Omental fat pad (tissue), 4 donors: Measurements from ENCODE around the gene JUN. TPM values are rescaled to one million over a fixed set of nuclear protein-coding genes. Genes with fewer than 3 reads are reported as not detected.

Experiments used
- ATAC-seq: fragments of 150-250 bp; one replicate; pipeline ENCODE4 v1.9.1; 2016; ENCODE audit warnings: mild to moderate bottlenecking, moderate library complexity; ENCODE audit not compliant: low FRiP score
- DNase-seq: peaks from one replicate; pipeline ENCODE4 v3.0.0-alpha.2; 2019; ENCODE audit warnings: low spot score
- CTCF ChIP-seq, 3 donors: fragments of 450-650 bp; IDR thresholded peaks; one replicate each; pipeline ENCODE4 v1.5.1; 2016 to 2017; ENCODE audit warnings: antibody characterized with exemption in 3 of 3, mild to moderate bottlenecking in 3 of 3, moderate library complexity in 2 of 3
- total RNA-seq, 4 donors: library from RNA; depleted of rRNA; stranded (reverse); fragments of >200 nt; gene quantifications; one replicate each; pipeline ENCODE4 v1.1.0, GENCODE V29; 2016

Gene JUN
- total RNA-seq, 4 donors from 2014 or later = 367 to 477 (median 404) TPM

- TF ChIP-seq CTCF (IDR thresholded peaks at IDR 0.05) = no peak
- DNase-seq = no peak
- no peak for ATAC-seq
These were observed 37.7 kb downstream of the JUN start for GRCh38 chr1:58746182-58746581.

- no peak for TF ChIP-seq CTCF (IDR thresholded peaks at IDR 0.05)
- DNase-seq = no peak
- ATAC-seq = no peak
These were observed 38.2 kb downstream of the JUN start for GRCh38 chr1:58745666-58746065.

- no peak for ATAC-seq
- no peak for DNase-seq
- no peak for TF ChIP-seq CTCF (IDR thresholded peaks at IDR 0.05)
These were observed 38.7 kb downstream of the JUN start for GRCh38 chr1:58745117-58745516.

GRCh38 chr1:58741678-58742553 is 41.9 kb downstream of the JUN start:
- TF ChIP-seq CTCF (IDR thresholded peaks at IDR 0.05) = no peak
- ATAC-seq (no peak), DNase-seq (no peak)

- TF ChIP-seq CTCF (IDR thresholded peaks at IDR 0.05) = peak in 2 of 3 donors; percentile 6 to 25
- DNase-seq = no peak
- ATAC-seq = no peak
These were observed 43.9 kb downstream of the JUN start for GRCh38 chr1:58739856-58740466.

GRCh38 chr1:58738876-58739275 is 45.0 kb downstream of the JUN start:
- no peak for DNase-seq
- TF ChIP-seq CTCF (IDR thresholded peaks at IDR 0.05) = no peak
- ATAC-seq = no peak

GRCh38 chr1:58735586-58735985 is 48.3 kb downstream of the JUN start:
- no peak for DNase-seq
- TF ChIP-seq CTCF (IDR thresholded peaks at IDR 0.05) = no peak
- ATAC-seq = no peak
